K562 (cell line): ENCODE measurements around the gene GPR183. TPM values are rescaled to one million over a fixed set of nuclear protein-coding genes. Genes with fewer than 3 reads are reported as not detected.
A peak's percentile ranks its signal among the peaks of the same experiment; 100 is the strongest.

Experiments used
- ATAC-seq: fragments of 200-7000 bp; cut with Tn5 transposase; 3 replicates; pipeline ENCODE4 v1.9.1; 2020; ENCODE audit warnings: moderate library complexity
- BruUV-seq: library from RNA; stranded (reverse); fragments of 400-500 nt; replicated peaks from 2 replicates; lab custom pipeline; 2021; lab: Mats Ljungman, UMichigan
- CTCF ChIA-PET: fragments of 300-600 bp; formaldehyde crosslinking; extraction: SDS; loops from one replicate; lab custom pipeline; 2021; ENCODE audit warnings: low intra/inter-chr PET ratio; lab: Yijun Ruan, JAX
- POLR2A ChIA-PET: fragments of 300-600, 350-650 bp; sonication (Branson Sonifier 250); formaldehyde crosslinking; extraction: SDS; loops from one replicate; lab custom pipeline; 2021; ENCODE audit warnings: antibody characterized with exemption, inconsistent platforms; lab: Yijun Ruan, JAX
- DNase-seq, 4 experiments: peaks; one replicate each; pipeline versions ENCODE4 v3.0.0 to v3.0.0-alpha.2; 2011 to 2018; ENCODE audit warnings: low spot score in 3 of 4, mixed read lengths in 3 of 4; ENCODE audit errors: extremely low read depth in 1 of 4
- FAIRE-seq: peaks from 2 replicates; lab custom pipeline; 2011; peaks lifted over from hg19 to GRCh38; lab: Jason Lieb, UNC
- H2AFZ ChIP-seq: 2 replicates; pipeline ENCODE4 v1.6.0; 2011; ENCODE audit warnings: low read depth, low read length, control low read depth, inconsistent platforms
- H3K27ac ChIP-seq: fragments of 200-600 bp; 3 replicates; pipeline ENCODE4 v1.8.0; 2011; ENCODE audit warnings: low read depth, mild to moderate bottlenecking, control low read depth, inconsistent platforms, low read length, moderate library complexity, mixed read lengths; ENCODE audit errors: extremely low read depth
- H3K27me3 ChIP-seq, 2 experiments: fragments of 300-600 bp in 1 of 2; 2 replicates in 1 of 2; 3 replicates in 1 of 2; pipeline versions ENCODE4 v1.6.0 to v1.8.0; 2011; ENCODE audit warnings: inconsistent platforms in 2 of 2, low read length in 2 of 2, mild to moderate bottlenecking in 1 of 2, mixed read lengths in 1 of 2, moderate library complexity in 1 of 2; ENCODE audit not compliant: control insufficient read depth in 2 of 2, insufficient read depth in 2 of 2
- H3K36me3 ChIP-seq: fragments of 300-600 bp; 3 replicates; pipeline ENCODE4 v1.8.0; 2011; ENCODE audit warnings: mild to moderate bottlenecking, low read length, inconsistent platforms; ENCODE audit not compliant: control insufficient read depth, insufficient read depth
- H3K4me1 ChIP-seq, 2 experiments: fragments of 200-600 bp in 1 of 2; replicated peaks in 1 of 2; 2 replicates in 1 of 2; 3 replicates in 1 of 2; pipeline versions ENCODE4 v1.5.1 to v1.8.0; 2011; ENCODE audit warnings: inconsistent platforms in 2 of 2, low read length in 2 of 2, mild to moderate bottlenecking in 1 of 2, mixed read lengths in 1 of 2, moderate library complexity in 1 of 2; ENCODE audit not compliant: control insufficient read depth in 2 of 2, insufficient read depth in 2 of 2
- H3K4me2 ChIP-seq: 2 replicates; pipeline ENCODE4 v1.6.1; 2011; ENCODE audit warnings: low read length, control low read depth, inconsistent platforms, mixed read lengths; ENCODE audit not compliant: insufficient read depth
- H3K4me3 ChIP-seq: fragments of 200-600 bp; sonication (generic), shearing (Covaris generic); 2 replicates; pipeline ENCODE4 v1.5.1; 2016; ENCODE audit warnings: control low read depth, inconsistent platforms
- H3K79me2 ChIP-seq: fragments of 200-600 bp; 3 replicates; pipeline ENCODE4 v1.8.0; 2011; ENCODE audit warnings: low read length, inconsistent platforms; ENCODE audit not compliant: control insufficient read depth, insufficient read depth
- H3K9ac ChIP-seq, 2 experiments: 2 replicates each; pipeline versions ENCODE4 v1.6.0 to v1.6.1; 2011; ENCODE audit warnings: low read depth in 2 of 2, low read length in 2 of 2, control low read depth in 1 of 2, inconsistent platforms in 1 of 2, mild to moderate bottlenecking in 1 of 2, mixed read lengths in 1 of 2; ENCODE audit not compliant: insufficient read depth in 1 of 2
- H3K9me1 ChIP-seq: one replicate; pipeline ENCODE4 v1.6.0; 2011; ENCODE audit warnings: inconsistent platforms, mild to moderate bottlenecking, low read length, moderate library complexity; ENCODE audit not compliant: control insufficient read depth, insufficient read depth
- H3K9me3 ChIP-seq: replicated peaks from 2 replicates; pipeline ENCODE4 v1.5.1; 2011; ENCODE audit warnings: low read depth, low read length, inconsistent platforms; ENCODE audit not compliant: control insufficient read depth, insufficient read depth
- H4K20me1 ChIP-seq: replicated peaks from 2 replicates; pipeline ENCODE4 v1.6.1; 2011; ENCODE audit warnings: low read length, inconsistent platforms, mixed read lengths; ENCODE audit not compliant: control insufficient read depth, insufficient read depth
- BHLHE40 ChIP-seq: IDR thresholded peaks from 2 replicates; pipeline ENCODE4 v1.6.1; 2011; ENCODE audit warnings: low read length, improper control_type of control experiment
- JUN ChIP-seq, 2 experiments: sonication (generic) in 1 of 2; formaldehyde crosslinking in 1 of 2; IDR thresholded peaks; 2 replicates each; pipeline versions ENCODE4 v1.6.1 to v1.8.0; 2012 to 2022; ENCODE audit warnings: borderline replicate concordance in 2 of 2, mild to moderate bottlenecking in 2 of 2, improper control_type of control experiment in 1 of 2, low read depth in 1 of 2, low read length in 1 of 2, missing genetic modification reagents in 1 of 2
- MAZ ChIP-seq, 2 experiments: fragments of 450-650 bp in 1 of 2; sonication (generic) in 1 of 2; formaldehyde crosslinking; IDR thresholded peaks in 1 of 2; conservative IDR thresholded peaks in 1 of 2; 2 replicates each; pipeline versions ENCODE4 v1.4.0 to v1.5.0; 2020; ENCODE audit warnings: mild to moderate bottlenecking in 1 of 2, missing genetic modification reagents in 1 of 2
- MED1 ChIP-seq: sonication (generic); formaldehyde crosslinking; IDR thresholded peaks from 2 replicates; pipeline ENCODE4 v1.8.1; 2023; ENCODE audit warnings: missing genetic modification reagents, borderline replicate concordance
- MITF ChIP-seq: IDR thresholded peaks from 2 replicates; pipeline ENCODE4 v1.6.1; 2014; ENCODE audit warnings: antibody characterized with exemption
- PYGO2 ChIP-seq: fragments of 450-650 bp; IDR thresholded peaks from 2 replicates; pipeline ENCODE4 v1.6.1; 2016; ENCODE audit warnings: mild to moderate bottlenecking, missing genetic modification characterization, moderate library complexity, missing compliant biosample characterization
- RFX5 ChIP-seq: IDR thresholded peaks from 2 replicates; pipeline ENCODE4 v1.6.1; 2011; ENCODE audit warnings: low read depth, mild to moderate bottlenecking, improper control_type of control experiment, low read length
- RHOXF2B ChIP-seq: fragments of 250-450 bp; sonication (Bioruptor Pico); conservative IDR thresholded peaks from 2 replicates; pipeline ENCODE4 v1.5.1; 2021
- TCF3 ChIP-seq: sonication (generic); formaldehyde crosslinking; IDR thresholded peaks from 2 replicates; pipeline ENCODE4 v1.4.0; 2020; ENCODE audit warnings: mild to moderate bottlenecking, missing genetic modification reagents
- ZBTB43 ChIP-seq: sonication (generic); formaldehyde crosslinking; IDR thresholded peaks from 2 replicates; pipeline ENCODE4 v1.8.0; 2023; ENCODE audit warnings: mild to moderate bottlenecking, missing genetic modification reagents
- ZEB2 ChIP-seq: fragments of 450-650 bp; IDR thresholded peaks from 2 replicates; pipeline ENCODE4 v1.6.1; 2016
- ZNF232 ChIP-seq: sonication (generic); formaldehyde crosslinking; IDR thresholded peaks from 2 replicates; pipeline ENCODE4 v1.8.0; 2022; ENCODE audit warnings: mild to moderate bottlenecking, missing genetic modification reagents
- WGBS: fragments of 100-300 bp; shearing (Covaris generic); methylation state at CpG from one replicate; pipeline ENCODE4 v1.1.6; 2016; ENCODE audit warnings: low coverage, mixed read lengths; ENCODE audit not compliant: insufficient coverage; ENCODE audit errors: missing lambda C conversion rate; 5-methylcytosine and 5-hydroxymethylcytosine counted together
- in situ Hi-C: fragments of 300-500 bp; cut with MboI; formaldehyde crosslinking; loops from 4 replicates; pipeline ENCODE4 v1.15.0; 2018; ENCODE audit warnings: inconsistent platforms, mixed read lengths
- intact Hi-C: fragments of 100-400 bp; cut with micrococcal nuclease; formaldehyde crosslinking; loops from 2 replicates; pipeline ENCODE4 v1.14.2; 2022
- polyA plus RNA-seq, 8 experiments: library from polyadenylated mRNA; depleted of rRNA in 4 of 8; stranded (reverse) in 5 of 8; unstranded in 3 of 8; fragments of >200 nt; fragmentation: Nextera tagmentation in 2 of 8; fragmentation: Illumina TruSeq in 1 of 8; extraction: Ambion mirVana in 2 of 8; extraction: Trizol in 1 of 8; gene quantifications; 2 replicates each; pipeline versions ENCODE4 v1.2.1 to v1.2.3, GENCODE V29; 2011 to 2014; ENCODE audit warnings: inconsistent platforms in 1 of 8, missing spikeins in 1 of 8
- total RNA-seq, 7 experiments: library from RNA; depleted of rRNA in 6 of 7; stranded (reverse); fragments of >200 nt in 6 of 7; fragmentation: Illumina TruSeq in 2 of 7; extraction: Trizol in 2 of 7; gene quantifications; 2 replicates each; pipeline versions ENCODE4 v1.2.1 to v1.2.3, GENCODE V29; 2011 to 2021; ENCODE audit warnings: low replicate concordance in 1 of 7
- TF ChIP-seq, protein P1 (sequence below), 2 experiments: fragments of 250-450 bp in 1 of 2; fragments of 450-650 bp in 1 of 2; sonication (Bioruptor Pico) in 1 of 2; IDR thresholded peaks; 2 replicates each; pipeline versions ENCODE4 v1.6.1 to v1.8.0; 2016 to 2021; ENCODE audit warnings: mild to moderate bottlenecking in 2 of 2, moderate library complexity in 2 of 2, missing compliant biosample characterization in 1 of 2, missing genetic modification characterization in 1 of 2

The GPR183 gene
- total and polyA plus RNA-seq, 9 of the 15 experiments (the other 6 are each of a cell fraction or from before 2014, with no cell fraction given), result 1.3 to 10.2 (median 3.7) TPM

DNA sequence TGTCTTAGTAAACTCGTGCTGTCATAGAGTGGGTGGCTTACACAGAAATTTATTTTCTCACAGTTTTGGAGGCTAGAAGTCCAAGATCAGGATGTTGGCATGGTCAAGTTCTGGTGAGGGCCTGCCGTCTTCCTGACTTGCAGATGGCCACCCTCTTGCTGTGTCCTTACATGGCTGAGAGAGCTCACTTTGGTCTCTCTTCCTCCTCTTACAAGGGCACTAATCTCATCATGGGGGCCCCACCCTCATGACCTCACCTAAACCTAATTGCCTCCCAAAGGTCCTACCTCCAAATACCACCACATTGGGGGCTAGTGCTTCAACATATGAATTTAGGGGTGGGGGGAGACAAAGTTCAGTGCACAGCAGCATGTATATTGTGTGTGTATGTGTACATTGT, 34.7 kb downstream of the GPR183 start:
- Histone ChIP-seq H3K4me1 (peaks cover 7 to 15% of the 10 kb centered on the region in 2 experiments; a peak in 3 of 5 replicates), H3K27me3 (no peaks in the 10 kb centered on the region), H3K36me3 (peaks cover 11% of the 10 kb centered on the region; the same call in 2 of the 3 replicates), H3K4me2 (no peak overlapping the region), H3K9me1 (no peaks in the 10 kb centered on the region), H3K79me2 (peaks cover 21% of the 10 kb centered on the region), H3K9me3 (no peaks in the 10 kb centered on the region), H2AFZ (no peak overlapping the region), H3K27ac (no peak overlapping the region; the same call in 2 of the 3 replicates), H3K9ac (no peak overlapping the region), H4K20me1 (no peaks in the 10 kb centered on the region), H3K4me3 (no peak overlapping the region)
- DNase-seq (no peak), FAIRE-seq (no peak), ATAC-seq (0 out of 3 replicates have a peak, but pooled peaks have one; percentile 18)
- 74% methylated on average over 2 of the region's 2 CpGs for WGBS
- no TSS peak for BruUV-seq
- CTCF ChIA-PET, result interaction anchor here (5.6 kb wide), 1 partner anchor 163 kb away, joined by 73 read pairs; no protein-coding TSS in a partner anchor
- POLR2A ChIA-PET, result no interaction called here
- intact Hi-C loops, result loop anchor here (5.0 kb wide), 1 partner anchor 95 kb away; no protein-coding TSS in a partner anchor
- TF ChIP-seq ZBTB43 (CRISPR knock-in tag) (no peak), TCF3 (CRISPR knock-in tag) (no peak), BHLHE40 (no peak), RFX5 (no peak), PYGO2 (tag) (no peak), JUN (IDR thresholded peaks at IDR 0.05; ENCODE audit: borderline replicate concordance, low read depth, low read length) (no peak), JUN (CRISPR knock-in tag; IDR thresholded peaks at IDR 0.05; ENCODE audit: borderline replicate concordance) (no peak), MED1 (no peak), MITF (no peak), RHOXF2B (no peak), ZNF232 (CRISPR knock-in tag) (no peak), MAZ (CRISPR knock-in tag; conservative IDR thresholded peaks at IDR 0.05 in 1 of 2, IDR thresholded peaks at IDR 0.05 in 1 of 2) (no peak), ZEB2 (no peak)
- TF ChIP-seq, protein P1, sequence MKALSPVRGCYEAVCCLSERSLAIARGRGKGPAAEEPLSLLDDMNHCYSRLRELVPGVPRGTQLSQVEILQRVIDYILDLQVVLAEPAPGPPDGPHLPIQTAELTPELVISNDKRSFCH (CRISPR knock-in tag; IDR thresholded peaks at IDR 0.05), result no peak
- TF ChIP-seq, protein P1 (tag; IDR thresholded peaks at IDR 0.05), result no peak
- in situ Hi-C loops, result no loop called here
